HepG2 (cell line): ENCODE measurements around the gene ANXA6. TPM values are rescaled to one million over a fixed set of nuclear protein-coding genes. Genes with fewer than 3 reads are reported as not detected.

Experiments
- ATAD3A ChIP-seq: sonication (generic); formaldehyde crosslinking; IDR thresholded peaks from 2 replicates; pipeline ENCODE4 v1.4.0; 2020; ENCODE audit warnings: missing genetic modification reagents
- GZF1 ChIP-seq: sonication (generic); formaldehyde crosslinking; IDR thresholded peaks from 2 replicates; pipeline ENCODE4 v1.5.1; 2020; ENCODE audit warnings: mild to moderate bottlenecking, missing genetic modification reagents
- HIVEP1 ChIP-seq: sonication (generic); formaldehyde crosslinking; IDR thresholded peaks from 2 replicates; pipeline ENCODE4 v1.4.0; 2020; ENCODE audit warnings: mild to moderate bottlenecking, missing genetic modification reagents
- HNF1A ChIP-seq, 2 experiments: sonication (generic) in 1 of 2; formaldehyde crosslinking in 1 of 2; IDR thresholded peaks; 2 replicates each; pipeline versions ENCODE4 v1.4.0 to v1.6.1; 2016 to 2020; ENCODE audit warnings: borderline replicate concordance in 1 of 2, low read depth in 1 of 2, mild to moderate bottlenecking in 1 of 2, missing genetic modification reagents in 1 of 2
- IKZF4 ChIP-seq: sonication (generic); formaldehyde crosslinking; IDR thresholded peaks from 2 replicates; pipeline ENCODE4 v1.5.1; 2020; ENCODE audit warnings: borderline replicate concordance, mild to moderate bottlenecking, low read depth, missing genetic modification reagents; ENCODE audit errors: not compliant biosample characterization
- ISX ChIP-seq: sonication (generic); formaldehyde crosslinking; conservative IDR thresholded peaks from 2 replicates; pipeline ENCODE4 v1.5.0; 2020; ENCODE audit warnings: missing genetic modification reagents
- MLLT10 ChIP-seq: sonication (generic); formaldehyde crosslinking; IDR thresholded peaks from 2 replicates; pipeline ENCODE4 v1.4.0; 2020; ENCODE audit warnings: missing genetic modification reagents
- REXO4 ChIP-seq: sonication (generic); formaldehyde crosslinking; IDR thresholded peaks from 2 replicates; pipeline ENCODE4 v1.8.0; 2022; ENCODE audit warnings: missing genetic modification reagents, mild to moderate bottlenecking, borderline replicate concordance
- XBP1 ChIP-seq: sonication (generic); formaldehyde crosslinking; IDR thresholded peaks from 2 replicates; pipeline ENCODE4 v1.5.0; 2020; ENCODE audit warnings: missing genetic modification reagents
- ZMAT3 ChIP-seq: sonication (generic); formaldehyde crosslinking; conservative IDR thresholded peaks from 2 replicates; pipeline ENCODE4 v1.7.0; 2021; ENCODE audit warnings: missing genetic modification reagents
- ZNF556 ChIP-seq: sonication (generic); formaldehyde crosslinking; IDR thresholded peaks from 2 replicates; pipeline ENCODE4 v1.4.0; 2020; ENCODE audit warnings: mild to moderate bottlenecking, missing genetic modification reagents, borderline replicate concordance
- ZNF704 ChIP-seq: sonication (generic); formaldehyde crosslinking; IDR thresholded peaks from 2 replicates; pipeline ENCODE4 v1.8.1; 2023; ENCODE audit warnings: mild to moderate bottlenecking, inconsistent platforms, moderate library complexity, missing genetic modification reagents, borderline replicate concordance
- ZNF800 ChIP-seq: sonication (generic); formaldehyde crosslinking; IDR thresholded peaks from 2 replicates; pipeline ENCODE4 v1.4.0; 2020; ENCODE audit warnings: missing genetic modification reagents
- polyA plus RNA-seq, 8 experiments: library from polyadenylated mRNA; depleted of rRNA in 3 of 8; stranded (reverse) in 7 of 8; unstranded in 1 of 8; fragments of >200 nt; fragmentation: Illumina TruSeq in 4 of 8; extraction: Trizol in 4 of 8; gene quantifications; 2 replicates each; pipeline versions ENCODE4 v1.2.1 to v1.2.3, GENCODE V29; 2011 to 2016; ENCODE audit warnings: low read depth in 4 of 8, missing spikeins in 1 of 8, mixed read lengths in 1 of 8; ENCODE audit not compliant: insufficient read depth in 1 of 8
- total RNA-seq, 5 experiments: library from RNA; depleted of rRNA; stranded (reverse); fragments of >200 nt; fragmentation: Illumina TruSeq; extraction: Trizol; gene quantifications; 2 replicates each; pipeline ENCODE4 v1.2.3, GENCODE V29; 2016; ENCODE audit warnings: low read depth in 1 of 5
- TF ChIP-seq, protein P1 (sequence below): IDR thresholded peaks from 2 replicates; pipeline ENCODE4 v1.6.1; 2018; ENCODE audit warnings: missing genetic modification reagents, mild to moderate bottlenecking, missing compliant biosample characterization
- TF ChIP-seq, protein P2 (sequence below): sonication (generic); formaldehyde crosslinking; IDR thresholded peaks from 2 replicates; pipeline ENCODE4; 2020; ENCODE audit warnings: missing genetic modification reagents, mild to moderate bottlenecking, borderline replicate concordance

Gene ANXA6
- total and polyA plus RNA-seq, 2 of the 13 experiments (the other 11 are each of a cell fraction or from before 2014, with no cell fraction given), result 103 to 125 TPM

DNA sequence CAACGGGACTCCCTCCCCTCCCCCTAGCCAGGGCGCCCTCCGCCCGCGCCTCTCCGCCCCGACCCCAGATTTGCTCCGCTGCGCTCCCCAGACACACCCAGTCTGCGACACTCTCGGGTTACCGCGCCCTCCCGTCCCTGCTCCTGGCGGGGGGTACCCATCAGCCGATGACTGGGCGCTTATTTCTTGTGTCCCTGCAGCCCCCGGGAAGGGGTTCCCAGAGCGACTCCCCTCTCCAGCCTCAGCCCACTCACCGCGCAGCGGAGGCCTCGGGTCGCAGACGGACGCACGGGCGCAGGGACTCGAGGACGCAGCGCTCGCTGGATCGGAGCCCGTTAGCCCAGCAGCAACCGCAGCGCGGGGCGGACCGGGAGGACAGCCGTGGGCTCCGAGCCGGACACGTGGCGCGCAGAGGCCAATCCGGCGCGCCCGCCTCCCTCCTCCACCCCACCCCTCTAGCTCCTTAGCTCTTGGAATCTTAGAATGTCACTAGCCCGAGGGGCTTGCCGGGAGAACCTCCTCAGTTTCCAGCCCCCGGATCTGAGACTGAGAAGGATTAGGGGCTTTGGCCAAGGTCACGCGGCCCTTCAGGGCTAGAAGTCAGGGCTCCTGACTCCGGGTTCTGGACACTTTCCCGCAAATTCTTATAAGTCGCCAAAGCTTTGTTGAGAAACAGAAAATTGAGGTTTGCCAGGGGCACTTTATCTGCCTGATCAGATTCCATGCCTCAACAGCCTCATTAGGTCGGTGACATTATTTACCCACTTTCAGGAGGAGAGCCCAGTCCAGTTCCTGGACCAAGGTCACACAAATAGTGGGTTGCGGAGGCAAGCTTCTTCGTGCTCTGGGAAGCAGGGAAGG lies at the start of gene ANXA6 (continued):
- TF ChIP-seq, protein P1, sequence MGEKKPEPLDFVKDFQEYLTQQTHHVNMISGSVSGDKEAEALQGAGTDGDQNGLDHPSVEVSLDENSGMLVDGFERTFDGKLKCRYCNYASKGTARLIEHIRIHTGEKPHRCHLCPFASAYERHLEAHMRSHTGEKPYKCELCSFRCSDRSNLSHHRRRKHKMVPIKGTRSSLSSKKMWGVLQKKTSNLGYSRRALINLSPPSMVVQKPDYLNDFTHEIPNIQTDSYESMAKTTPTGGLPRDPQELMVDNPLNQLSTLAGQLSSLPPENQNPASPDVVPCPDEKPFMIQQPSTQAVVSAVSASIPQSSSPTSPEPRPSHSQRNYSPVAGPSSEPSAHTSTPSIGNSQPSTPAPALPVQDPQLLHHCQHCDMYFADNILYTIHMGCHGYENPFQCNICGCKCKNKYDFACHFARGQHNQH (CRISPR knock-in tag), result no peak
- TF ChIP-seq ZMAT3 (CRISPR knock-in tag) (no peak), REXO4 (CRISPR knock-in tag) (no peak), ZNF556 (CRISPR knock-in tag) (no peak; the same call in 1 of the 2 replicates), ZNF800 (CRISPR knock-in tag) (peak; percentile 85; the same call in 1 of the 2 replicates), ATAD3A (CRISPR knock-in tag) (no peak), ZNF704 (CRISPR knock-in tag) (peak; percentile 52; the same call in 1 of the 2 replicates), GZF1 (peak; percentile 93), MLLT10 (no peak), ISX (CRISPR knock-in tag) (no peak), IKZF4 (CRISPR knock-in tag) (peak; percentile 41), HNF1A (IDR thresholded peaks at IDR 0.05; ENCODE audit: low read depth) (no peak), HNF1A (CRISPR knock-in tag; IDR thresholded peaks at IDR 0.05; ENCODE audit: borderline replicate concordance) (no peak), XBP1 (CRISPR knock-in tag) (no peak), HIVEP1 (no peak)
- TF ChIP-seq, protein P2, sequence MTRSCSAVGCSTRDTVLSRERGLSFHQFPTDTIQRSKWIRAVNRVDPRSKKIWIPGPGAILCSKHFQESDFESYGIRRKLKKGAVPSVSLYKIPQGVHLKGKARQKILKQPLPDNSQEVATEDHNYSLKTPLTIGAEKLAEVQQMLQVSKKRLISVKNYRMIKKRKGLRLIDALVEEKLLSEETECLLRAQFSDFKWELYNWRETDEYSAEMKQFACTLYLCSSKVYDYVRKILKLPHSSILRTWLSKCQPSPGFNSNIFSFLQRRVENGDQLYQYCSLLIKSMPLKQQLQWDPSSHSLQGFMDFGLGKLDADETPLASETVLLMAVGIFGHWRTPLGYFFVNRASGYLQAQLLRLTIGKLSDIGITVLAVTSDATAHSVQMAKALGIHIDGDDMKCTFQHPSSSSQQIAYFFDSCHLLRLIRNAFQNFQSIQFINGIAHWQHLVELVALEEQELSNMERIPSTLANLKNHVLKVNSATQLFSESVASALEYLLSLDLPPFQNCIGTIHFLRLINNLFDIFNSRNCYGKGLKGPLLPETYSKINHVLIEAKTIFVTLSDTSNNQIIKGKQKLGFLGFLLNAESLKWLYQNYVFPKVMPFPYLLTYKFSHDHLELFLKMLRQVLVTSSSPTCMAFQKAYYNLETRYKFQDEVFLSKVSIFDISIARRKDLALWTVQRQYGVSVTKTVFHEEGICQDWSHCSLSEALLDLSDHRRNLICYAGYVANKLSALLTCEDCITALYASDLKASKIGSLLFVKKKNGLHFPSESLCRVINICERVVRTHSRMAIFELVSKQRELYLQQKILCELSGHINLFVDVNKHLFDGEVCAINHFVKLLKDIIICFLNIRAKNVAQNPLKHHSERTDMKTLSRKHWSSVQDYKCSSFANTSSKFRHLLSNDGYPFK (CRISPR knock-in tag), result peak; percentile 37; the same call in 1 of the 2 replicates
